DOHH2 (cell line): ENCODE measurements around the gene SLFN12L.
"Not testable (repeated sequence)": the region's sequence is repeated elsewhere in the genome, so short reads cannot be mapped to it uniquely, and the experiment has no call there.

Experiments used
- H3F3A ChIP-seq: fragments of 200-600 bp; sonication (generic), shearing (Covaris generic); 2 replicates; pipeline ENCODE4 v1.6.0; 2016; ENCODE audit warnings: antibody characterized with exemption, mild to moderate bottlenecking; ENCODE audit not compliant: control insufficient read depth, insufficient read depth
- H3K27ac ChIP-seq: fragments of 200-600 bp; sonication (generic); 2 replicates; pipeline ENCODE4 v1.5.1; 2014; ENCODE audit warnings: low read depth, mild to moderate bottlenecking, low read length, moderate library complexity
- H3K27me3 ChIP-seq: fragments of 200-600 bp; sonication (generic); 2 replicates; pipeline ENCODE4 v1.6.1; 2014; ENCODE audit warnings: mild to moderate bottlenecking, low read length, mixed read lengths; ENCODE audit not compliant: control insufficient read depth
- H3K36me3 ChIP-seq: fragments of 200-600 bp; sonication (generic); 2 replicates; pipeline ENCODE4 v1.6.1; 2014; ENCODE audit warnings: mild to moderate bottlenecking, low read length, moderate library complexity, mixed read lengths; ENCODE audit not compliant: control insufficient read depth
- H3K4me1 ChIP-seq: fragments of 200-600 bp; sonication (generic); 2 replicates; pipeline ENCODE4 v1.6.1; 2014; ENCODE audit warnings: mild to moderate bottlenecking, low read length, mixed read lengths; ENCODE audit not compliant: control insufficient read depth
- H3K4me2 ChIP-seq: fragments of 200-600 bp; sonication (generic); 2 replicates; pipeline ENCODE4 v1.6.0; 2014; ENCODE audit warnings: mild to moderate bottlenecking, low read length, moderate library complexity
- H3K4me3 ChIP-seq: fragments of 200-600 bp; sonication (generic); 2 replicates; pipeline ENCODE4 v1.5.1; 2014; ENCODE audit warnings: mild to moderate bottlenecking, low read length, mixed read lengths
- H3K79me2 ChIP-seq: fragments of 200-600 bp; sonication (generic); 2 replicates; pipeline ENCODE4 v1.6.1; 2014; ENCODE audit warnings: mild to moderate bottlenecking, low read length, mixed read lengths; ENCODE audit not compliant: control insufficient read depth
- H3K9me2 ChIP-seq: fragments of 200-600 bp; sonication (generic); replicated peaks from 2 replicates; pipeline ENCODE4 v1.6.1; 2014; ENCODE audit warnings: mild to moderate bottlenecking, low read length, mixed read lengths; ENCODE audit not compliant: control insufficient read depth
- H3K9me3 ChIP-seq: fragments of 200-600 bp; sonication (generic); 2 replicates; pipeline ENCODE4 v1.6.1; 2014; ENCODE audit warnings: antibody characterized with exemption, low read length, mixed read lengths; ENCODE audit not compliant: control insufficient read depth, insufficient read depth
- H4K20me1 ChIP-seq: fragments of 200-600 bp; sonication (generic); 2 replicates; pipeline ENCODE4 v1.6.0; 2014; ENCODE audit warnings: low read depth, mild to moderate bottlenecking, antibody characterized with exemption, low read length, moderate library complexity; ENCODE audit not compliant: control insufficient read depth, insufficient read depth
- EZH2phosphoT487 ChIP-seq: fragments of 200-600 bp; sonication (generic); IDR thresholded peaks from 2 replicates; pipeline ENCODE4 v1.6.1; 2017; ENCODE audit warnings: borderline replicate concordance, mild to moderate bottlenecking, antibody characterized with exemption, low read length, moderate library complexity, mixed read lengths
- TF ChIP-seq, protein P1 (sequence below): fragments of 200-600 bp; sonication (generic); IDR thresholded peaks from one replicate; pipeline ENCODE4 v1.5.1; 2014; ENCODE audit warnings: antibody characterized with exemption, mild to moderate bottlenecking, low read depth, low read length; ENCODE audit not compliant: poor library complexity, severe bottlenecking

The SLFN12L gene

DNA sequence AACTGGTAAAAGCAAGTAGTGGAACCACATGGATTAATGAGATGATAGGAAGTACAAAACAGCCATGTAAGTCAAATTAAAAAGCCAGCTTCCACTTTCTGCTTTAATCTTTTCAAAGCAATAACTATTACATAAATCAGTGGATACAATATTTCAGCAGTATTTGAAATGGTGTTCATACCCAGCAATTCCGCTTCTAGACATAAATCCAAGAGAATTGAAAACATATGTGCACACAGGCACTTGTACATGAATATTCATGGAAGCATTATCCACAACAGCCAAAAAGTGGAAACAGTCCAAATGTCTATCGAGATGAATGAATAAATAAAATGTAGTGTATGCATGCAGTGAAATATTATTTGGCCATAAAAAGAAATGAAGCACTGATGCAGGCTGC is 27.4 kb downstream of the SLFN12L start:
- Histone ChIP-seq H3K79me2 (no peaks in the 10 kb centered on the region), H3K9me2 (no peaks in the 10 kb centered on the region), H3K36me3 (no peaks in the 10 kb centered on the region), H3K4me2 (no peak overlapping the region), H3K27me3 (no peaks in the 10 kb centered on the region), H3K9me3 (no peaks in the 10 kb centered on the region), H3K4me1 (no peaks in the 10 kb centered on the region), H3K4me3 (no peak overlapping the region), H3K27ac (no peak overlapping the region), H4K20me1 (no peaks in the 10 kb centered on the region), H3F3A (no peaks in the 10 kb centered on the region)
- TF ChIP-seq EZH2phosphoT487: no peak
- TF ChIP-seq, protein P1, sequence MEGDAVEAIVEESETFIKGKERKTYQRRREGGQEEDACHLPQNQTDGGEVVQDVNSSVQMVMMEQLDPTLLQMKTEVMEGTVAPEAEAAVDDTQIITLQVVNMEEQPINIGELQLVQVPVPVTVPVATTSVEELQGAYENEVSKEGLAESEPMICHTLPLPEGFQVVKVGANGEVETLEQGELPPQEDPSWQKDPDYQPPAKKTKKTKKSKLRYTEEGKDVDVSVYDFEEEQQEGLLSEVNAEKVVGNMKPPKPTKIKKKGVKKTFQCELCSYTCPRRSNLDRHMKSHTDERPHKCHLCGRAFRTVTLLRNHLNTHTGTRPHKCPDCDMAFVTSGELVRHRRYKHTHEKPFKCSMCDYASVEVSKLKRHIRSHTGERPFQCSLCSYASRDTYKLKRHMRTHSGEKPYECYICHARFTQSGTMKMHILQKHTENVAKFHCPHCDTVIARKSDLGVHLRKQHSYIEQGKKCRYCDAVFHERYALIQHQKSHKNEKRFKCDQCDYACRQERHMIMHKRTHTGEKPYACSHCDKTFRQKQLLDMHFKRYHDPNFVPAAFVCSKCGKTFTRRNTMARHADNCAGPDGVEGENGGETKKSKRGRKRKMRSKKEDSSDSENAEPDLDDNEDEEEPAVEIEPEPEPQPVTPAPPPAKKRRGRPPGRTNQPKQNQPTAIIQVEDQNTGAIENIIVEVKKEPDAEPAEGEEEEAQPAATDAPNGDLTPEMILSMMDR: no peak

DNA sequence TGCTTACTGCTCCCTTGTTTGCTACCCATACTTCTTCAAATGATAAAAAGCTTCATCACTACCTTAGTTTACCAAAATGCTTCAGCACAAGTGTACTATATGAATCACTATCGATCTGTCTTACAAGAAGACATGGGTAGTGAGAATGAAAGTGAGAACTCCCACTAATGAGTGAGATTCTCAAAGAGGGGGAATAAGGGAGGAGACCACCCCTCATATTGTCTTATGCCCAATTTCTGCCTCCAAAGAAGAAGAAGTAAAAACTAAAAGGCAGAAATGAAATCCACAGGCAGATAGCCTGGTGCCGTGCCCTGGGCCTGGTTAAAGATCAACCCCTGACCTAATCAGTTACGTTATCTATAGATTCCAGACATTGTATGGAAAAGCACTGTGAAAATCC is 29.8 kb downstream of the SLFN12L start:
- not testable (repeated sequence) for H3K4me3 ChIP-seq, H3K27me3 ChIP-seq, H3K9me3 ChIP-seq, H3K4me1 ChIP-seq, H3F3A ChIP-seq, H3K36me3 ChIP-seq, H4K20me1 ChIP-seq, H3K79me2 ChIP-seq, H3K9me2 ChIP-seq, H3K27ac ChIP-seq, H3K4me2 ChIP-seq

DNA sequence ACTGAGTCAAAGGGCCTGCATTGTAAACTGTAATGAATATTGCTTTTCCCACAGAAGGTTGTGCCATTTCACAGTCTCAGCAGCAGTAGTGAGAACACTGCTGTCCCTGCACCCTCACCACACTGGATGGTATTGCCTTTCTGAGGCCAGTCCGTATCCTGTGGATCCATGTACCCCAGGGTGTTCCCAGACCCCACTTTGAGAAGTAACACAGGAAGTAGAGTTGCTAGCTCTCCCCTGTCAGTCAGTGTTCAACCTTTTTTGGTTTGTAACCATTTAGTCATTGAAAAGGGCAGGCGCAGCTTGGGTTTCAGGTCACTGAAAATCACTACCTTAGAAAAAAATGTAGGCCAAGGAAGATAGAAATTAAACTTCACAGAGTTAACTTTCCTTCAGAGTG is 37.9 kb downstream of the SLFN12L start:
- H3K4me2 ChIP-seq: no peak overlapping the region
- peaks cover 13% of the 10 kb centered on the region for H3K27me3 ChIP-seq
- H3K27ac ChIP-seq: no peak overlapping the region
- H3K4me3 ChIP-seq: no peak overlapping the region
- H3K9me3 ChIP-seq: no peaks in the 10 kb centered on the region
- H3K79me2 ChIP-seq: no peaks in the 10 kb centered on the region
- H3K36me3 ChIP-seq: no peaks in the 10 kb centered on the region
- no peaks in the 10 kb centered on the region for H3K9me2 ChIP-seq
- H3K4me1 ChIP-seq: no peaks in the 10 kb centered on the region
- TF ChIP-seq EZH2phosphoT487: no peak
- TF ChIP-seq, protein P1: no peak
- H4K20me1 ChIP-seq: no peaks in the 10 kb centered on the region
- no peaks in the 10 kb centered on the region for H3F3A ChIP-seq

DNA sequence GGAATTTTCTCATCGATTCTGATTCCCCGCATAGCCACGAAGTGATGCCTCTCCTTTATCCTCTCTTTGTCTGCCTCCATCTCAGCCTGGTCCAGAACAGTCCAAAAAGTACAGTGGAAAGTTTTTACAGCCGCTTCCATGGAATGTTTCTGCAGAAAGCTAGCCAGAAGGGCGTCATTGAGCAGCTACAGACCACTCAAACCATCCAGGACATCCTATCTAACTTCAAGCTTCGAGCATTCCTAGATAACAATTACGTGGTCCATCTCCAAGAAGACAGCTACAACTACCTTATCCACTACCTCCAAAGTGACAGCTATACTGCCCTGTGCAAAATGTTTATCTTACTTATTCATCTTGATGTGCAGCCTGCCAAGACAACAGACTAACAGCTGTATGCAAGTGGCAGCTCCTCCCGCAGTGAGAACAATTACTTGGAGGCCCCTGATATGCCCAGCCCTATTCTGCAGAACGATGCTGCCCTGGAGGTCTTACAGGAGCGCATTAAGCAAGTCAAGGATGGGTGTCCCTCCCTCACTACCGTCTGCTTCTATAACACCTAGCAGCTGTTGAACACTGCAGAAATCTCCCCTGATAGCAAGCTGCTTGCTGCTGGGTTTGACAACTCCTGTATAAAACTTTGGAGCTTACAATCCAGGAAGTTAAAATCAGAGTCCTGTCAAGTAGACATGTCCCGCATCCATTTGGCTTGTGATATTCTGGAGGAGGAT is 38.9 kb downstream of the SLFN12L start:
- Histone ChIP-seq H3K4me3 (no peak overlapping the region), H3K4me2 (no peak overlapping the region), H3K79me2 (no peaks in the 10 kb centered on the region), H3K9me2 (no peaks in the 10 kb centered on the region), H3K36me3 (no peaks in the 10 kb centered on the region), H3K27me3 (peaks cover 18% of the 10 kb centered on the region), H3F3A (no peaks in the 10 kb centered on the region), H3K4me1 (no peaks in the 10 kb centered on the region), H3K9me3 (no peaks in the 10 kb centered on the region), H4K20me1 (no peaks in the 10 kb centered on the region), H3K27ac (no peak overlapping the region)
- no peak for TF ChIP-seq EZH2phosphoT487
- TF ChIP-seq, protein P1: no peak
